Right ventricle myocardium superior (tissue), 1 donor: ENCODE measurements around the gene PLVAP. TPM values are rescaled to one million over a fixed set of nuclear protein-coding genes. Genes with fewer than 3 reads are reported as not detected.

Source experiments
- ATAC-seq: fragments of 200-7000 bp; cut with Tn5 transposase; one replicate; pipeline ENCODE4 v1.9.1; 2020; ENCODE audit warnings: mild to moderate bottlenecking; ENCODE audit not compliant: poor library complexity
- DNase-seq: peaks from one replicate; pipeline ENCODE4 v3.0.0-alpha.2; 2020
- intact Hi-C: fragments of 100-400 bp; cut with DNase I; formaldehyde crosslinking; loops from one replicate; pipeline ENCODE4 v1.11.2; 2022
- long read RNA-seq: library from polyadenylated mRNA; unstranded; transcript quantifications from one replicate; pipeline ENCODE4 v2.0.0, GENCODE V29; 2021
- total RNA-seq: library from RNA; stranded (reverse); fragmentation: NEBNext Ultra II Directional; extraction: Animal tissue kit (Norgen Biotek cat#: 25700); gene quantifications from one replicate; pipeline ENCODE4 v1.2.1, GENCODE V29; 2021
- donor health status: DM: no; HTN: yes; CAD: no; lungs with severe emphysema.

The PLVAP gene, protein sequence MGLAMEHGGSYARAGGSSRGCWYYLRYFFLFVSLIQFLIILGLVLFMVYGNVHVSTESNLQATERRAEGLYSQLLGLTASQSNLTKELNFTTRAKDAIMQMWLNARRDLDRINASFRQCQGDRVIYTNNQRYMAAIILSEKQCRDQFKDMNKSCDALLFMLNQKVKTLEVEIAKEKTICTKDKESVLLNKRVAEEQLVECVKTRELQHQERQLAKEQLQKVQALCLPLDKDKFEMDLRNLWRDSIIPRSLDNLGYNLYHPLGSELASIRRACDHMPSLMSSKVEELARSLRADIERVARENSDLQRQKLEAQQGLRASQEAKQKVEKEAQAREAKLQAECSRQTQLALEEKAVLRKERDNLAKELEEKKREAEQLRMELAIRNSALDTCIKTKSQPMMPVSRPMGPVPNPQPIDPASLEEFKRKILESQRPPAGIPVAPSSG
- 18.1 TPM for total RNA-seq
- long read RNA-seq, transcript PLVAP-201 (6 exons, 2,305 nt) = major isoform, 43 of 49 reads
- long read RNA-seq, partial matches to known transcripts = 4 of 49 reads
- long read RNA-seq, other reads (novel, unspliced or antisense) = 2 of 49 reads

DNA sequence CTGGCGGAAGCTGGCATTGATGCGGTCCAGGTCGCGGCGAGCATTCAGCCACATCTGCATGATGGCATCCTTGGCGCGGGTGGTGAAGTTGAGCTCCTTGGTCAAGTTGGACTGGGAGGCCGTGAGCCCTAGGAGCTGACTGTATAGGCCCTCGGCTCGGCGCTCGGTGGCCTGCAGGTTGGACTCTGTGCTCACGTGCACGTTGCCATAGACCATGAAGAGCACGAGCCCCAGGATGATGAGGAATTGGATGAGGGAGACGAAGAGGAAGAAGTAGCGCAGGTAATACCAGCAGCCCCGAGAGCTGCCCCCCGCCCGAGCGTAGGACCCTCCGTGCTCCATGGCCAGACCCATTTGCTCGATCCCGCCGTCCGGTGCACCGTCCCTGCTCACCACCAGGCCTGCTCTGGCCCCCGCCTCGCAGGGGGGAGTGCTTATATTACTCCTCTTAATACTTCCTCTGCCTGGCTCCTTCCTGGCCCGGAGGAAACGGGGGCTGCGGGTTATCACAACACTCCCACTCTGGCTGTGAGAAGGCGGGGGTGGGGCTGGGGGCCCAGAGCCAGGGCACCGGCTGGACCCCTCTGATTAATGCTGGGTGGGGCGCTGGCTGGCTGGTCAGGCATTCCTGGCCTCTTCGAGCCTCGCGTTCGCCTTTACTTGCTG, at the start of gene PLVAP:
TSS of gene PLVAP (minus strand) at position 408 of the 666 bp plus-strand sequence. CDS start at position 354, 54 bp downstream.
- DNase-seq (peak; percentile 56), ATAC-seq (peak; percentile 12)

DNA sequence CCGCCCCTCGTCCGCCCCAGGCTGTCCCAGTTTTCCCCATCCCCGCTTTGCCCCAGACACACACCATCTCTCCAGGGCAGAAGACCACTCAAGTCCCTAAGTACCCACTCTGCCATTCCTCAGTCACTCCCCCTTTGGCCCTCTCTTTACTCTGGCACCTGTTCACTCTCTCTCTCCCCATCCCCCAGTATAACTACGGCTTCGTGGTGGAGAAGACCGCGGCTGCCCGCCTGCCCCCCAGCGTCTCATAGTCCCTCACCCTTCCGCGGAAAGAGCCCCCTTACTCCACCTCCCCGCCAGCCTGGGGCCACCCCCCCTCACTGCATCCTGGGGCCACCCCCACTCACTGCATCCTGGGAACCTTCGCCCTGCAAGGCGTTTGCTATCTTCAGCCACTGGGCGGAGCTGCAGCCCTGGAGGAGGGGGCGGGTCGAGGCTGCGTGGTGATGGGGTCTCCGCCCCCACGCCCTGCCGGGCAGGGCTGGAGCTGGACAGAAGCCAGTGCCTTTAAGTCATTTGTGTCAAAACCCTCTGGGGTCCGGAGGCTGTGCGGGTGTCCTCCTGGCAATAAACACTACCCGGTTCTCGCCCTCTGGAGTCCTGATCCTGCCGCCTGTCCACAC, 47.7 kb upstream of the PLVAP start:
- no peak for ATAC-seq
- DNase-seq = peak; percentile 52
- intact Hi-C loops = no loop called here

More for the DNA sequence above, at the start of gene PLVAP:
- intact Hi-C loops = no loop called here

DNA sequence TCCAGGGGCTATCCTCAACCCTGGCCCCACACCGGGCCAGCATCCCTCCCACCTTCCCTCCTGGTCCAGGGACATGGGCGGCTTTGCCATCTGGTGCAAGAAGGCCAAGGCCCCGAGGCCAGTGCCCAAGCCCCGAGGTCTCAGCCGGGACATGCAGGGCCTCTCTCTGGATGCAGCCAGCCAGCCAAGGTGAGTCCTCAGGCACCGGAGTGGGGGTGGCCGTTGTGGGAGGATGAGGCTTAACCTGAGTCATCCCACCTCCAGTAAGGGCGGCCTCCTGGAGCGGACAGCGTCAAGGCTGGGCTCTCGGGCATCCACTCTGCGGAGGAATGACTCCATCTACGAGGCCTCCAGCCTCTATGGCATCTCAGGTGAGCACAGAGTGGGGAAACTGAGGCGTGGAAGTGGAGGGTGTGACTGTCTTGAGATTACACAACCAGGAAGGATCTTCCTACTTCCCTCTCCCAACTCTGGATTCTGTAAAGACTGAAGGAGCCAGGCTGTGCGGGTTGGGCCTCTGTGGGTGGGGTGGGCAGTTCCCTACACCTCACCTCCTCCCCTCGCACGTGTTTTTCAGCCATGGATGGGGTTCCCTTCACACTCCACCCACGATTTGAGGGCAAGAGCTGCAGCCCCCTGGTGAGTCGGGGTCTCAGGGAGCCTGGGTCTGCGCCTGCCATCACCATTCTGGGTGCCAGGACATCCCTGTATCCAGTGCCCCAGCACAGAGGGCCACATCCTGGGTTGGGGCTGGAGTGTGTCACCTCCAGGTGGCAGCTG, 46.5 kb upstream of the PLVAP start:
- ATAC-seq (no peak), DNase-seq (no peak)
- intact Hi-C loops = no loop called here

DNA sequence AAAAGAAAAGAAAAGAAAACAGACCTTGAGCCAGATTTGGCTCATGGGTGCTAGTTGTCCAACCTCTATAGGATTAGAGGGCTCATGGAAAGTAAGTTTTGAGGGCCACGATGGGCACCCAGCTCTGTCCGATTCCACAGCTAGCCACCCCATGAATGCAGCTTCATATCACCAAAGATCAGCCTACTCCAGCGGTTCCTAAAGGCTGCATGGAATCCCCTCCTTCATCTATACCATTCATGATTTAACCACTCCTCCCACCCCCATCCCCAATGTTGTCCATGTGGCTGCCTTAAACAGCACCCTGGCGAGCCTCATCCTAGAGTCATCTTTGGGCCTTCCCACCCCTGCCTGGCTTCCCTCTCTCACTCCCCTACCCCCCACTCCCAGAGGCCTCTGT, 44.8 kb upstream of the PLVAP start:
- intact Hi-C loops = no loop called here
- DNase-seq (no peak), ATAC-seq (no peak)

DNA sequence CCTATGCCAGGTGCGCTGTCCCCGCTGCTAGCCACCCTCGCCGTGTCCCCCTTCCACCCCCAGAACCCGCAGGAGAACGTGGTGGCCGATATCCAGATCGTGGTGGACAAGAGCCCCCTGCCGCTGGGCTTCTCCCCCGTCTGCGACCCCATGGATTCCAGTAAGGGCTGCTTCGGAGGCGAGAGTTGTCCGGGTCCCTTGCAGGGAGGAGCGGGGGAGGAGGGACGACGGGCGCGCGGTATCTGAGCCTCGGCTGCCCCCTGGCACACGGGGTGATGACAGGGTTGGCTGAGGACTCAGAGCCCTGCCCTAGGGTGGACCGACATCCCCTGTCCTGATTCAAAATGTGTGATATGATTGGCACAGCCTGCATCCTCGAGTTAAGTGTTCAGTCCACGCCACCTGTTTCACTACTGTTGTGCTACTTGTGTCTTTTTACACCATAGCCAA, 43.4 kb upstream of the PLVAP start:
- DNase-seq = peak; percentile 62
- intact Hi-C loops = no loop called here
- ATAC-seq = peak; percentile 38

DNA sequence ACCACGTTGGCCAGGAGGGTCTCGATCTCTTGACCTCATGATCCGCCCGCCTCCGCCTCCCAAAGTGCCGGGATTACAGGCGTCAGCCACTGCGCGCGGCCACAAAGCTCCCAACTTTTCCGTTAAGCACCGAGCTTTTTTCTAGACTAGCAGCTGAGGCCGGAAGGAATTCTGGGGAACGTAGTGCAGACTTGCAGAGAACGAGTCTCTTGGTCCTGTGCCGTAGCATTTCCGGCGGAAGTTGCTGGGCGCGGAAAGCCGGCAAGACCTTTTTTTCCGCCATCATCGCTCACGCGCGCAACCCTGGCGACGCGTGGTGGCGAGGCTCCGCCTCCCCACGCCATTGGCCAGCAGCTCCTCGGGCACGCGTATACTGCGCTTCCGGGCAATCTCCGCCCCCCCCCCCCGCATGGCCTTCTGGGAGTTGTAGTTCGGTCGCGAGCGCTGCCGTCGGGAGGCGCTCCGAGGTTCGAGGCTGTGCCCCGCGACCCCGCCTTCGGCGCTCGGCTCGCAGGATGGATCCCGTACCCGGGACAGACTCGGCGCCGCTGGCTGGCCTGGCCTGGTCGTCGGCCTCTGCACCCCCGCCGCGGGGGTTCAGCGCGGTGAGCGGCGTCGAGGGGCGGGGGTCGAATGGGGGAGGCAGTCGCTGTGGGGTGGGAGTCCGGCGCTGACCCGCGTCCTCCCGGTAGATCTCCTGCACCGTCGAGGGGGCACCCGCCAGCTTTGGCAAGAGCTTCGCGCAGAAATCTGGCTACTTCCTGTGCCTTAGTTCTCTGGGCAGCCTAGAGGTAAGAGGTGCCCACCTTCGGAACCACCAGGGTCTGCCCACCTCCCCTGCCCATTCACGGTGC, 42.7 kb upstream of the PLVAP start, which contains the start of gene MVB12A:
TSS of gene MVB12A (plus strand) at position 427 of the 854 bp plus-strand sequence. CDS start at position 516, 89 bp downstream.
- ATAC-seq (peak; percentile 99), DNase-seq (peak; percentile 98)
- intact Hi-C loops = no loop called here

DNA sequence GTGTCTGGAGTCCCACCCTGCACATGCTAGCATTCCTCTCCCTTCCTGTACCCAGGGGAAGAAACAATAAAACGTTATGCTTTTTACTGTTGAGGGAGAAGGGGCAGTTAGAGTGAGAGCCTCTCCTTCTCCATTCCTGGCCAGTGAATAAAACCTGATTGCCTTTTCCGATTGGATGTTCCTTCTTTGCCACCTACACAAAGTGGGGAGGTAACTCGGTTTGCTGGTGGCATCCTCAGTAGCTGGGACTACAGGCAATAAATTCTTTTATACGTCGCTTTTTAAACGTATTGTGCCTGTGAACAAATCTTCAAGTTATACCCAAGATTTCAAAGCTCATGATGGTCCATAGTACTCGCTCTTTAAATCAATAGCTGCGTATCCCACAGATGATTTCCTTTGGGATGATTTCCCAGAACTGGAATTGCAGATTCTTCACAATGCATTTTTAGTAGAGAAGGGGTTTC, 42.0 kb upstream of the PLVAP start:
- intact Hi-C loops = no loop called here
- DNase-seq (no peak), ATAC-seq (no peak)

DNA sequence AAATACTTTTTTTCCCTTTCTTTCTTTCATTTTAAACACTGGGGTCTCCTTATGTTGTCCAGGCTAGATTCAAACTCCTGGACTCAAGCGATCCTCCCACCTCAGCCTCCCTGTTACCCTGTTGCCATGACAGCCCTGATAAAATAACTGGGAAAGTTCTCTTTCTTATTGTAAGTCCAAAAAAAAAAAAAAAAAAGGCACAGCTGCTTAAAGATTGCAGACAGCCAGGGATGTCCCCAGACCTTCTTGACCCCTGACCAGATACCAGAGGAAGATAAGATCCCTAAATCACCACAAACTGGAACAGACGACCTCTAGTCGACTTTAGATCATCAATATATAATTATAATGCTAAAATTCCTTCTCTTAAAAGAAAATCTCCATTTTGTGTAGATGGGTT, 41.6 kb upstream of the PLVAP start:
- intact Hi-C loops = no loop called here
- ATAC-seq (no peak), DNase-seq (no peak)

DNA sequence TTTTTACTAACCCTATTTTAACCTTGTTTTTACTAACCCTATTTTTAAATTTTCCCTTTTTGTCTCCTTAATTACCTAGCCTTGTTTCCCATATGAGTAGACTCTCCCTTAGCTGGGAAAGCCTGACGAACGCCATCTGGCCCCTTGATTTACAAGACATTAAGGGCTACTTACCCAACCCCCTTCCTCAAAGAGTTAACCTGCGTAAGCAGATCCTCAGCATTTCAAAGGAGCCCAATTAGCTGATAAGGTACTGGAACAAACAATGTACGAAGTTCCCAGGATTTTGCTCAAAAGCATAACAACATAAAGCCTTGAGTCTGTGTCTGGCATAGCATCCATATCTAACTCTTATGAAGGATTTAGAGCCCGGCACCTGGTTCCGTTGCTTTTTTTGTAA, 38.0 kb upstream of the PLVAP start:
- intact Hi-C loops = no loop called here
- no peak for DNase-seq

DNA sequence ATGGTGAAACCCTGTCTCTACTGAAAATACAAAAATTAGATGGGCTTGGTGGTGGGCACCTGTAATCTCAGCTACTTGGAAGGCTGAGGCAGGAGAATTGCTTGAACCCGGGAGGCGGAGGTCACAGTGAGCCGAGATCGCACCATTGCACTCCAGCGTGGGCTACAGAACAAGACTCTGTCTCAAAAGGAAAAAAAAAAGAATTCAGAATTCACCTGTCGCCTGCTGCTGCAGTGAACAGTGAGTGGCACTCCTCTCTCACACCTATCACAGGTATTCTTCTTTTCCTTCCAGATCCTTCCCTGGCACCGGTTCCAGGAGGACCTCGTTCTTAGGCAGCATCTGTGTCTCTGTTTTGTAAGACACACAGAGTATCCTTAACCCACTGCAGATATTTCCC, 37.0 kb upstream of the PLVAP start:
- DNase-seq = no peak
- intact Hi-C loops = no loop called here
- ATAC-seq = no peak

More for the DNA sequence above, 38.0 kb upstream of the PLVAP start:
- ATAC-seq = no peak

DNA sequence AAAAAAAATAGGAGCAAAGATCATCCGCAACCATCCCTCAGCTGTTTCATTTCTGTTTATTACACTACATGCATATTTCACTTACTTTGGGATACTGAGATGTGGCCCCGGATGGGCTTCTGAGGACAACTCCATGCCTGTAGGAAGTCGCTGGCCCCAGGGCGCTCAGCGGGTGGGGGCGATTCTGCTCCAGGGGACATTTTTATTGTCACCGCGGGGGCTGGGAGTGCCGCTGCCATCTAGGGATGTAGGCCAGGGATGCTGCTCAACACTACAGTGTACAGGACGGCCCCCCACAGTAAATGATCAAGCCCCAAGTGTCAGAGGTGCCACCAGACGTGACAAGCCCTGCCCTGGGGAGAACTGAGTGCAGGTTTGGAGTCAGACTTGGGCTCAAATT, 34.7 kb upstream of the PLVAP start:
- intact Hi-C loops = no loop called here
- ATAC-seq (no peak), DNase-seq (no peak)

DNA sequence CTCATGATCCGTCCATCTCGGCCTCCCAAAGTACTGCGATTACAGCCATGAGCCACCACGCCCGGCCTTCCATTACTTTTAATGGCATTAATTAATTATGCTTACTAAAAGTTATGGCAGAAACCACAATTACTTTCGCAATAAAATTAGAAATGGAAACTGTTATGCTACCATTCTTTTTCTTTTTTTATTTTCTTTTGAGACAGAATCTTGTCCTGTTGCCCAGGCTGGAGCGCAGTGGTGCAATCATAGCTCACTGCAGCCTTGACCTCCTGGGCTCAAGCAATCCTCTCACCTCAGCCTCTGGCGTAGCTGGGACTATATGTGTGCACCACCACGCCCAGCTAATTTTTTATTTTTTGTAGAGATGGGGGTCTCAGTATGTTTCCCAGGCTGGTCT, 32.8 kb upstream of the PLVAP start:
- ATAC-seq = no peak
- DNase-seq = no peak
- intact Hi-C loops = no loop called here

DNA sequence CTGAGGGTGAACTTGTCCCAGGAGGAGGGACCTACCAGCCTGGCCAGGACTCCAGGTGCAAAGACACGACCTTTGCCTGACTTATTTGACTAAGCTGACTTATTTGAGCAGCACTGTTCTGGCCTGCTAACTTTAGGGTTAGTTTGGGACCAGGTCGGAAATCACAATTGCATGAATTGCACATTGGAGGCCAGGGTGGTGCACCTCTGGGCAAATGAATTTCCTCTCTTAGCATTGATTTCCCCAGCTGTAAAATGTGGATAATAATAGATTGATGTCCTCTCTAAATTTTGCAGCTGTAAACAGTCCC, 29.7 kb upstream of the PLVAP start:
- intact Hi-C loops = no loop called here
- ATAC-seq (no peak), DNase-seq (no peak)

DNA sequence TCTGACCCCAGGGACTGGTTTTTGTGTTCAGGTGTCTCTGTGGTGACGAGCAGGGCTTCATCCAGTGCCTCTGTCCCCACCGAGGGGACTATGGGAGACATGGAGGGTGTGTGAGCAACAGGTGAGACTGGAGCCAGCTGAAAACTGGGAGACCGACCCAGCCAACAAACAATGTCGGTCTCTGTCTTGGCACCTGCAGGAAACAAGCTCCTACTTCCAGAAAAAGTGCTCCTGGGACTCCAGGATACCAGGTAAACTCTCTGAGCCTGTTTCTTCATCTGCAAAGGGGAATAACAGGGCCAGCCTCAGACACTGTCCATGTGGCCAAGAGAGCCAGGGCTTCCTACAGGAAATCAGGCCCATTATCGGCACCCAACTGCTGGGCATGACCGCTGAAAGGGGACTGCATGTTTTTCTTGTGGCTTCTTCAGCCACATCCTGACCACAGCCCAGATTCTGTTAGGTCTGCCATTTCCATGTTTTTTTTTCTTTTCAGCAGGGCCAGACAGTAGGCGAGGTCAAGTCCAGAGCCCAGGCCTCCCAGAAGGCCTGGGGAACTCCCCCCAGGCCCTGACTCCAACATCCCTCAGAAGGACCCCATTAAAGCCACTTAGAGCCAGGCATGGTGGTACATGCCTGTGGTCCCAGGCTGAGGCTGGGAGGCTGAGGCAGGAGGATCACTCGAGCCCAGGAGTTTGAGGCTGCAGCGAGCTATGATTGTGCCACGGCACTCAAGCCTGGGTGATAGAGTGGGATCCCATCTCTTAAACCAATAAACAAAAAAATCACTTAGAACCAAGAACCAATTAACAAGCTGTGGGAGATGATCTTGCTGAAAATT, 29.1 kb upstream of the PLVAP start:
- intact Hi-C loops = no loop called here
- ATAC-seq = peak; percentile 17

DNA sequence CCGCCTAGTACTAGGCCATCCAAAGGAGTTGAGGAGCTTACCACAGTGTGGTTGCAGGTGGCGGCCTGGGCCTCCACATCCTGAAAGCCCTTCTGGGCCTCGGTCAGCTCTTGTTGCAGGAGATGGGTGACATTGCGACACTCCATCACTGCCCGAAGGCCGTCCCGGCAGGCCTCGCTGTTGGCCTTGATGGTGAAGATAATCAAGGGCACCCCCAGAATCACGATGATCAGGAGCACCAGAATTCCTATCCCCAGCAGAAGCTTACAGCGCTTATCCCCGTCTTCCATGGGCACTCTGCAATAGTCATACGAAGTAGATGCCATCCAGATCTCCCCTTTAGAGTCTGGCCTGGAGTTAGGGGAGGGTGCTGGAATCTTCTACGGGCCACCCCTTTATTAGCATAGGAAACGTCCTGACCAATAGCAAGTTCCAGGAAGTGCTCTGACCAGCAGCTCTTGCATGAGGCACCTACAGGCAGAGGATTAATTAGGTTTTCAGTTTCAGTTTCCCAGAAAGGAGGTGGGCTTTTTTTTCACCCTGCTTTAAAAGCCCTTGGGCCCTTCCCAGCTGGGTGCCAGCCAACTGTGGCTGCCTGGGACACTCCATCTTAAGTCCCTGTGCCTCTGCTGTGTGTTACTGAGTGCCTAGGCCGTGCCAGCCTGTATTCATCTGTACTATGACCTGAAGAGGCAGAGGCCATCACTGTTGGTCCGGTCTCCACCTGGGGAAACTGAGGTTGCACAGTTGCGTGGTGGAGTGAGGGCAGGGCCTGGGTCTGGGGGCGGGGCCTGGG, 28.3 kb upstream of the PLVAP start, which contains the start of gene BST2:
TSS of gene BST2 (minus strand) at position 381 of the 796 bp plus-strand sequence. CDS start at position 326, 55 bp downstream.
- intact Hi-C loops = no loop called here
- DNase-seq (peak; percentile 71), ATAC-seq (peak; percentile 91)

More for the DNA sequence above, 29.1 kb upstream of the PLVAP start:
- DNase-seq = no peak
